Esophagus muscularis mucosa (tissue), 4 donors: ENCODE measurements around the gene TET3. TPM values are rescaled to one million over a fixed set of nuclear protein-coding genes. Genes with fewer than 3 reads are reported as not detected.

Experiments
- DNase-seq: peaks from one replicate; pipeline ENCODE4 v3.0.0-alpha.2; 2017; ENCODE audit errors: extremely low spot score
- H3K27ac ChIP-seq, 4 donors: fragments of 200-600 bp; sonication (generic); replicated peaks in 1 of 4; 1 replicate in 3 of 4; 2 replicates in 1 of 4; pipeline ENCODE4 v1.5.1; 2016 to 2019; ENCODE audit warnings: mild to moderate bottlenecking in 1 of 4
- H3K27me3 ChIP-seq, 4 donors: fragments of 200-600 bp; sonication (generic); one replicate each; pipeline versions ENCODE4 v1.5.1 to v1.6.0; 2016 to 2019
- H3K36me3 ChIP-seq, 4 donors: fragments of 200-600 bp; sonication (generic); one replicate each; pipeline ENCODE4 v1.5.1; 2016 to 2019
- H3K4me1 ChIP-seq, 4 donors: fragments of 200-600 bp; sonication (generic); one replicate each; pipeline ENCODE4 v1.5.1; 2016 to 2019
- H3K4me3 ChIP-seq, 4 donors: fragments of 200-600 bp; sonication (generic); 1 replicate in 2 of 4; 2 replicates in 2 of 4; pipeline ENCODE4 v1.5.1; 2016 to 2019; ENCODE audit warnings: mild to moderate bottlenecking in 4 of 4, moderate library complexity in 1 of 4
- H3K9me3 ChIP-seq, 4 donors: fragments of 200-600 bp; sonication (generic); 1 replicate in 3 of 4; 2 replicates in 1 of 4; pipeline ENCODE4 v1.5.1; 2016 to 2019
- CTCF ChIP-seq, 3 experiments: fragments of 200-600 bp in 2 of 3; fragments of 450-650 bp in 1 of 3; sonication (generic) in 2 of 3; IDR thresholded peaks; one replicate each; pipeline ENCODE4 v1.5.1; 2017 to 2019; ENCODE audit warnings: antibody characterized with exemption in 3 of 3, mild to moderate bottlenecking in 2 of 3, moderate library complexity in 1 of 3
- EP300 ChIP-seq: sonication (generic); formaldehyde crosslinking; IDR thresholded peaks from one replicate; pipeline ENCODE4 v1.6.1; 2017; ENCODE audit warnings: antibody characterized with exemption
- POLR2A ChIP-seq: fragments of 450-650 bp; IDR thresholded peaks from one replicate; pipeline ENCODE4 v1.6.1; 2017; ENCODE audit warnings: antibody characterized with exemption, moderate library complexity, mild to moderate bottlenecking, low read depth
- POLR2AphosphoS5 ChIP-seq, 2 donors: sonication (generic); formaldehyde crosslinking; IDR thresholded peaks; one replicate each; pipeline ENCODE4 v1.6.1; 2017; ENCODE audit warnings: antibody characterized with exemption in 2 of 2
- WGBS: methylation state at CpG from one replicate; pipeline ENCODE4 v1.1.5; 2018; 5-methylcytosine and 5-hydroxymethylcytosine counted together
- intact Hi-C: fragments of 100-400 bp; cut with DNase I; formaldehyde crosslinking; loops from one replicate; pipeline ENCODE4 v1.15.1; 2023
- total RNA-seq, 4 donors: library from RNA; depleted of rRNA; stranded (reverse); fragments of >200 nt; gene quantifications; one replicate each; pipeline versions ENCODE4 v1.1.0 to v1.2.1, GENCODE V29; 2016

The TET3 gene
- total RNA-seq, 4 donors from 2014 or later = 5.4 to 6.7 (median 6.1) TPM

- no peaks in the 10 kb centered on the region for H3K36me3 ChIP-seq
- H3K4me1 ChIP-seq = peaks cover 28 to 57% (median 45%) of the 10 kb centered on the region in 4 donors
- 76% methylated on average over 4 of the region's 5 CpGs for WGBS
- TF ChIP-seq CTCF (IDR thresholded peaks at IDR 0.05) (no peak), POLR2A (no peak), EP300 (no peak), POLR2AphosphoS5 (IDR thresholded peaks at IDR 0.05) (no peak)
- no peak overlapping the region for H3K27ac ChIP-seq
- H3K27me3 ChIP-seq = no peaks in the 10 kb centered on the region
- H3K9me3 ChIP-seq = no peaks in the 10 kb centered on the region
- no peak for DNase-seq
- intact Hi-C loops = loop anchor here (5.0 kb wide), 1 partner anchor 73 kb away; the partner anchor contains the start of gene DGUOK
- no peak overlapping the region for H3K4me3 ChIP-seq
These were observed 16.0 kb downstream of the TET3 start for GRCh38 chr2:74000666-74001065.

- Histone ChIP-seq H3K4me1 (peaks cover 33 to 62% (median 49%) of the 10 kb centered on the region in 4 donors), H3K9me3 (no peaks in the 10 kb centered on the region), H3K4me3 (no peak overlapping the region), H3K27me3 (no peaks in the 10 kb centered on the region), H3K36me3 (peaks cover 0 to under 1% (median 0%) of the 10 kb centered on the region in 4 donors), H3K27ac (peak overlapping the region in 1 of 4 donors; percentile 77)
- intact Hi-C loops = loop anchor here (5.0 kb wide), 1 partner anchor 74 kb away; the partner anchor contains the start of gene DGUOK
- no peak for TF ChIP-seq POLR2A
- TF ChIP-seq CTCF (IDR thresholded peaks at IDR 0.05) = no peak
- no peak for TF ChIP-seq POLR2AphosphoS5 (IDR thresholded peaks at IDR 0.05)
- no peak for TF ChIP-seq EP300
- WGBS = 85% methylated on average over 4 of the region's 4 CpGs
- no peak for DNase-seq
These were observed 16.4 kb downstream of the TET3 start for GRCh38 chr2:74001121-74001520.

GRCh38 chr2:74001781-74002504 is 17.2 kb downstream of the TET3 start:
- H3K36me3 ChIP-seq = peaks cover 0 to 4% (median 0%) of the 10 kb centered on the region in 4 donors
- DNase-seq = no peak
- TF ChIP-seq POLR2AphosphoS5 (IDR thresholded peaks at IDR 0.05) (no peak), CTCF (IDR thresholded peaks at IDR 0.05) (no peak), POLR2A (no peak), EP300 (no peak)
- H3K4me1 ChIP-seq = peaks cover 41 to 70% (median 57%) of the 10 kb centered on the region in 4 donors
- H3K27me3 ChIP-seq = no peaks in the 10 kb centered on the region
- no peaks in the 10 kb centered on the region for H3K9me3 ChIP-seq
- intact Hi-C loops = loop anchor here (5.0 kb wide), 1 partner anchor 75 kb away; the partner anchor contains the start of gene DGUOK
- peak overlapping the region; percentile 59 to 77 (median 72) for H3K27ac ChIP-seq
- 19% methylated on average over 13 of the region's 24 CpGs for WGBS
- H3K4me3 ChIP-seq = peak overlapping the region; percentile 60 to 79 (median 62)

DNA sequence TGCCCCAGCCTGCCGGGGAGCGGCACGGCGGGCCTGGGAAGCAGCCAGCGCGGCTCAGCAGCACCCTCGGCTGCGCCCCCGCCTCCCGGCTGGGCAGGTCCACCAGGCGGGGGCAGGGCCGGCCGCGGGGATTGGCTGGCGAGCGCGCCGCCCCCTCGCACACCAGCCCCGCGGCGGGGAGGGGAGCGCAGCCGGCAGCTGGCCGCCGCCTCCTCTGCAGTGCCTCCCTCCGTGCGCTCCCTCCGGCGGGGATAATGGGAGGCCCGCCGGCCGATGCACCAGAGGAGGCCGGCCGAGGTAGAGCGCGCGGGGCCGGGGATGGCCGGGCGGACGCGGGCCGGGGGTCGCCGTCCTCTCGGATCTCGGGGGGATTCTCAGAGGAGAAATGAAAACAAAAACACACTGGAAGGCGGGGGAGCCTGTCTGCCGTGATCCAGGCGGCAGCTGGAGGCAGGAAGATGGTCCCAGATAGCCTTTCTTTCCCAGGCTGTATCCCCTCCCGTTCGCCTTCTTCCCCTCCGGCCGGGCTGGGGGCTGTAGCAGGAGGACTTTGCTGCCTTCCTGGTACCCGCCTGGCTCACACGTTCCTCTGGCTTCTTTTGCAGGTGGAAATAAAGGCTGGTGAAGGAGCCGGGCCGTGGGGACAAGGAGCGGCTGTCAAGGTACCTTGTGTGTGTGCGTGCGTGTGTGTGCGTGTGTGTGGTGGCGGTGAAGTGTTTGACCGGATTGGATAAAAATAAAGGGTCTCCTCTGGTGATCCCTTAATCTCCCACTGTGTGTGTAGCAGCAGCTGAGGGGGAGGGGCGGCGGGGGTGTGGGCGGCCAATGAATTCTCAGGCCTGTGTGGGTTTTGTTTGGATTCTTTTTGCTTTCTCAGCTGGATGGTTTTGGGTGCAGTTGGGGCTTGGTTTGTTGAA is 18.1 kb downstream of the TET3 start:
- intact Hi-C loops = loop anchor here (5.0 kb wide), 1 partner anchor 75 kb away; the partner anchor contains the start of gene DGUOK
- Histone ChIP-seq H3K4me3 (peak overlapping the region; percentile 60 to 79 (median 62)), H3K4me1 (peaks cover 45 to 78% (median 61%) of the 10 kb centered on the region in 4 donors), H3K27me3 (no peaks in the 10 kb centered on the region), H3K36me3 (peaks cover 0 to 4% (median 0%) of the 10 kb centered on the region in 4 donors), H3K9me3 (no peaks in the 10 kb centered on the region), H3K27ac (peak overlapping the region; percentile 59 to 77 (median 72))
- DNase-seq = no peak
- TF ChIP-seq POLR2AphosphoS5 (IDR thresholded peaks at IDR 0.05) = peak; percentile 68 to 85
- TF ChIP-seq CTCF (IDR thresholded peaks at IDR 0.05) = peak in 2 of 3 experiments; percentile 24
- no peak for TF ChIP-seq POLR2A
- no peak for TF ChIP-seq EP300
- WGBS = 9% methylated on average over 25 of the region's 68 CpGs
